K562 (cell line): ENCODE results near the gene ADRA2B. TPM values are rescaled to one million over a fixed set of nuclear protein-coding genes. Genes with fewer than 3 reads are reported as not detected.

Source experiments
- ATAC-seq: fragments of 200-7000 bp; cut with Tn5 transposase; 3 replicates; pipeline ENCODE4 v1.9.1; 2020; ENCODE audit warnings: moderate library complexity
- BruUV-seq: library from RNA; stranded (reverse); fragments of 400-500 nt; replicated peaks from 2 replicates; lab custom pipeline; 2021; lab: Mats Ljungman, UMichigan
- CTCF ChIA-PET: fragments of 300-600 bp; formaldehyde crosslinking; extraction: SDS; loops from one replicate; lab custom pipeline; 2021; ENCODE audit warnings: low intra/inter-chr PET ratio; lab: Yijun Ruan, JAX
- POLR2A ChIA-PET: fragments of 300-600, 350-650 bp; sonication (Branson Sonifier 250); formaldehyde crosslinking; extraction: SDS; loops from one replicate; lab custom pipeline; 2021; ENCODE audit warnings: antibody characterized with exemption, inconsistent platforms; lab: Yijun Ruan, JAX
- DNase-seq, 4 experiments: peaks; one replicate each; pipeline versions ENCODE4 v3.0.0 to v3.0.0-alpha.2; 2011 to 2018; ENCODE audit warnings: low spot score in 3 of 4, mixed read lengths in 3 of 4; ENCODE audit errors: extremely low read depth in 1 of 4
- FAIRE-seq: peaks from 2 replicates; lab custom pipeline; 2011; peaks lifted over from hg19 to GRCh38; lab: Jason Lieb, UNC
- H2AFZ ChIP-seq: 2 replicates; pipeline ENCODE4 v1.6.0; 2011; ENCODE audit warnings: low read depth, low read length, control low read depth, inconsistent platforms
- H3K27ac ChIP-seq: fragments of 200-600 bp; 3 replicates; pipeline ENCODE4 v1.8.0; 2011; ENCODE audit warnings: low read depth, mild to moderate bottlenecking, control low read depth, inconsistent platforms, low read length, moderate library complexity, mixed read lengths; ENCODE audit errors: extremely low read depth
- H3K27me3 ChIP-seq, 2 experiments: fragments of 300-600 bp in 1 of 2; 2 replicates in 1 of 2; 3 replicates in 1 of 2; pipeline versions ENCODE4 v1.6.0 to v1.8.0; 2011; ENCODE audit warnings: inconsistent platforms in 2 of 2, low read length in 2 of 2, mild to moderate bottlenecking in 1 of 2, mixed read lengths in 1 of 2, moderate library complexity in 1 of 2; ENCODE audit not compliant: control insufficient read depth in 2 of 2, insufficient read depth in 2 of 2
- H3K36me3 ChIP-seq: fragments of 300-600 bp; 3 replicates; pipeline ENCODE4 v1.8.0; 2011; ENCODE audit warnings: mild to moderate bottlenecking, low read length, inconsistent platforms; ENCODE audit not compliant: control insufficient read depth, insufficient read depth
- H3K4me1 ChIP-seq, 2 experiments: fragments of 200-600 bp in 1 of 2; replicated peaks in 1 of 2; 2 replicates in 1 of 2; 3 replicates in 1 of 2; pipeline versions ENCODE4 v1.5.1 to v1.8.0; 2011; ENCODE audit warnings: inconsistent platforms in 2 of 2, low read length in 2 of 2, mild to moderate bottlenecking in 1 of 2, mixed read lengths in 1 of 2, moderate library complexity in 1 of 2; ENCODE audit not compliant: control insufficient read depth in 2 of 2, insufficient read depth in 2 of 2
- H3K4me2 ChIP-seq: 2 replicates; pipeline ENCODE4 v1.6.1; 2011; ENCODE audit warnings: low read length, control low read depth, inconsistent platforms, mixed read lengths; ENCODE audit not compliant: insufficient read depth
- H3K4me3 ChIP-seq: fragments of 200-600 bp; sonication (generic), shearing (Covaris generic); 2 replicates; pipeline ENCODE4 v1.5.1; 2016; ENCODE audit warnings: control low read depth, inconsistent platforms
- H3K79me2 ChIP-seq: fragments of 200-600 bp; 3 replicates; pipeline ENCODE4 v1.8.0; 2011; ENCODE audit warnings: low read length, inconsistent platforms; ENCODE audit not compliant: control insufficient read depth, insufficient read depth
- H3K9ac ChIP-seq, 2 experiments: 2 replicates each; pipeline versions ENCODE4 v1.6.0 to v1.6.1; 2011; ENCODE audit warnings: low read depth in 2 of 2, low read length in 2 of 2, control low read depth in 1 of 2, inconsistent platforms in 1 of 2, mild to moderate bottlenecking in 1 of 2, mixed read lengths in 1 of 2; ENCODE audit not compliant: insufficient read depth in 1 of 2
- H3K9me1 ChIP-seq: one replicate; pipeline ENCODE4 v1.6.0; 2011; ENCODE audit warnings: inconsistent platforms, mild to moderate bottlenecking, low read length, moderate library complexity; ENCODE audit not compliant: control insufficient read depth, insufficient read depth
- H3K9me3 ChIP-seq: replicated peaks from 2 replicates; pipeline ENCODE4 v1.5.1; 2011; ENCODE audit warnings: low read depth, low read length, inconsistent platforms; ENCODE audit not compliant: control insufficient read depth, insufficient read depth
- H4K20me1 ChIP-seq: replicated peaks from 2 replicates; pipeline ENCODE4 v1.6.1; 2011; ENCODE audit warnings: low read length, inconsistent platforms, mixed read lengths; ENCODE audit not compliant: control insufficient read depth, insufficient read depth
- BRF1 ChIP-seq: IDR thresholded peaks from 3 replicates; pipeline ENCODE4 v1.6.1; 2011; ENCODE audit warnings: borderline replicate concordance, mild to moderate bottlenecking; ENCODE audit not compliant: insufficient read length; ENCODE audit errors: extremely low read depth
- RBM22 ChIP-seq: fragments of 200-400 bp; formaldehyde crosslinking; IDR thresholded peaks from 2 replicates; pipeline ENCODE4 v1.6.1; 2018; ENCODE audit warnings: low read length, low read depth; ENCODE audit not compliant: poor library complexity, severe bottlenecking
- SAP30 ChIP-seq: fragments of 200-600 bp; sonication (generic); IDR thresholded peaks from 2 replicates; pipeline ENCODE4 v1.6.1; 2012; ENCODE audit warnings: borderline replicate concordance, low read depth, mild to moderate bottlenecking, moderate library complexity, low read length, control low read depth, inconsistent platforms; ENCODE audit not compliant: insufficient read depth, poor library complexity, severe bottlenecking
- SIRT6 ChIP-seq: IDR thresholded peaks from one replicate; pipeline ENCODE4 v1.6.1; 2012; ENCODE audit warnings: low read depth, mild to moderate bottlenecking, control low read depth, inconsistent platforms, low read length, moderate library complexity
- TAL1 ChIP-seq: fragments of 450-650 bp; IDR thresholded peaks from 2 replicates; pipeline ENCODE4 v1.6.1; 2016; ENCODE audit warnings: mild to moderate bottlenecking
- TCF3 ChIP-seq: sonication (generic); formaldehyde crosslinking; IDR thresholded peaks from 2 replicates; pipeline ENCODE4 v1.4.0; 2020; ENCODE audit warnings: mild to moderate bottlenecking, missing genetic modification reagents
- TGIF2 ChIP-seq: sonication (generic); formaldehyde crosslinking; IDR thresholded peaks from 2 replicates; pipeline ENCODE4 v1.8.1; 2022; ENCODE audit warnings: mild to moderate bottlenecking, missing genetic modification reagents, moderate library complexity
- ZNF384 ChIP-seq: IDR thresholded peaks from 2 replicates; pipeline ENCODE4 v1.6.1; 2012; ENCODE audit warnings: low read depth, low read length, improper control_type of control experiment
- WGBS: fragments of 100-300 bp; shearing (Covaris generic); methylation state at CpG from one replicate; pipeline ENCODE4 v1.1.6; 2016; ENCODE audit warnings: low coverage, mixed read lengths; ENCODE audit not compliant: insufficient coverage; ENCODE audit errors: missing lambda C conversion rate; 5-methylcytosine and 5-hydroxymethylcytosine counted together
- in situ Hi-C: fragments of 300-500 bp; cut with MboI; formaldehyde crosslinking; loops from 4 replicates; pipeline ENCODE4 v1.15.0; 2018; ENCODE audit warnings: inconsistent platforms, mixed read lengths
- intact Hi-C: fragments of 100-400 bp; cut with micrococcal nuclease; formaldehyde crosslinking; loops from 2 replicates; pipeline ENCODE4 v1.14.2; 2022
- polyA plus RNA-seq, 8 experiments: library from polyadenylated mRNA; depleted of rRNA in 4 of 8; stranded (reverse) in 5 of 8; unstranded in 3 of 8; fragments of >200 nt; fragmentation: Nextera tagmentation in 2 of 8; fragmentation: Illumina TruSeq in 1 of 8; extraction: Ambion mirVana in 2 of 8; extraction: Trizol in 1 of 8; gene quantifications; 2 replicates each; pipeline versions ENCODE4 v1.2.1 to v1.2.3, GENCODE V29; 2011 to 2014; ENCODE audit warnings: inconsistent platforms in 1 of 8, missing spikeins in 1 of 8
- total RNA-seq, 7 experiments: library from RNA; depleted of rRNA in 6 of 7; stranded (reverse); fragments of >200 nt in 6 of 7; fragmentation: Illumina TruSeq in 2 of 7; extraction: Trizol in 2 of 7; gene quantifications; 2 replicates each; pipeline versions ENCODE4 v1.2.1 to v1.2.3, GENCODE V29; 2011 to 2021; ENCODE audit warnings: low replicate concordance in 1 of 7

Gene ADRA2B
- total and polyA plus RNA-seq, 9 of the 15 experiments (the other 6 are each of a cell fraction or from before 2014, with no cell fraction given): not detected

GRCh38 chr2:96088340-96089335, 27.7 kb downstream of the ADRA2B start:
- ChIA-PET POLR2A (no interaction called here), CTCF (no interaction called here)
- H3K9ac ChIP-seq: no peak overlapping the region
- 14% methylated on average over 17 of the region's 19 CpGs for WGBS
- ATAC-seq: no peak; the same call in 2 of the 3 replicates
- peaks cover 7 to 26% of the 10 kb centered on the region in 2 experiments; a peak in 4 of 5 replicates for H3K4me1 ChIP-seq
- no peak overlapping the region for H3K4me2 ChIP-seq
- in situ Hi-C loops: loop anchor here (25.0 kb wide), 1 partner anchor 301 kb away; no protein-coding TSS in a partner anchor
- H2AFZ ChIP-seq: peak overlapping the region; percentile 52; the same call in 1 of the 2 replicates
- no TSS peak for BruUV-seq
- no peak overlapping the region for H3K27ac ChIP-seq
- peak in 1 of 4 experiments; percentile 4 for DNase-seq
- no peaks in the 10 kb centered on the region; the same call in 1 of the 2 replicates for H4K20me1 ChIP-seq
- no peak for FAIRE-seq
- no peaks in the 10 kb centered on the region for H3K36me3 ChIP-seq
- peaks cover 8 to 37% of the 10 kb centered on the region in 2 experiments; a peak in 4 of 5 replicates for H3K27me3 ChIP-seq
- TF ChIP-seq SIRT6: no peak
- no peak for TF ChIP-seq TGIF2
- no peak for TF ChIP-seq RBM22
- no peak for TF ChIP-seq BRF1
- TF ChIP-seq TCF3 (CRISPR knock-in tag): no peak
- TF ChIP-seq TAL1: no peak
- no peak for TF ChIP-seq ZNF384
- TF ChIP-seq SAP30: no peak
- H3K79me2 ChIP-seq: no peaks in the 10 kb centered on the region
- no peak overlapping the region for H3K4me3 ChIP-seq
- H3K9me3 ChIP-seq: no peaks in the 10 kb centered on the region
- H3K9me1 ChIP-seq: no peaks in the 10 kb centered on the region
- intact Hi-C loops: no loop called here
